Stimulated activated CD4-positive, alpha-beta T cell treated with anti-CD3 and anti-CD28 coated beads, TNF-alpha, amount 100 ng/mL, for 4 hours (primary cell): Measurements from ENCODE around the gene CACNA2D1.
"Not testable (repeated sequence)": the region's sequence is repeated elsewhere in the genome, so short reads cannot be mapped to it uniquely, and the experiment has no call there.

Experiments used
- DNase-seq, 3 experiments: peaks; one replicate each; pipeline ENCODE4 v3.0.0-alpha.2; 2020; ENCODE audit warnings: low read depth in 3 of 3

Gene CACNA2D1

GRCh38 chr7:82393076-82393839 lies 50.3 kb downstream of the CACNA2D1 start:
- DNase-seq, result no peak

GRCh38 chr7:82390936-82391335 lies 52.6 kb downstream of the CACNA2D1 start:
- no peak for DNase-seq

GRCh38 chr7:82389876-82390275 lies 53.7 kb downstream of the CACNA2D1 start:
- no peak for DNase-seq

GRCh38 chr7:82388138-82388537 lies 55.4 kb downstream of the CACNA2D1 start:
- DNase-seq, result no peak

DNA sequence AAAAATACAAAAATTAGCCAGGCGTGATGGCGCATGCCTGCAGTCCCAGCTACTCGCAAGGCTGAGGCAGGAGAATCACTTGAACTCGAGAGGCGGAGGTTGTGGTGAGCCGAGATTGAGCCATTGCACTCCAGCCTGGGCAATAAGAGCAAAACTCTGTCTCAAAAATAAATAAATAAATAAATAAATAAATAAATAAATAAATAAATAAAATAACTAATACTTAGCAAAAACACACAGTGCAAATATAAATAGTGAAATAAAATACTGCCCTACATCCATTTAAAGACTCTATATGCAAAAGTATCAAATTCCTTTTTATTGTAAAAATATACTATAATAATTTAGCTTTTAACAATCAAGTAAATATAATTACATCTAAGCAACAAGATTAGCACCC lies 57.0 kb downstream of the CACNA2D1 start:
- DNase-seq, result not testable (repeated sequence)

DNA sequence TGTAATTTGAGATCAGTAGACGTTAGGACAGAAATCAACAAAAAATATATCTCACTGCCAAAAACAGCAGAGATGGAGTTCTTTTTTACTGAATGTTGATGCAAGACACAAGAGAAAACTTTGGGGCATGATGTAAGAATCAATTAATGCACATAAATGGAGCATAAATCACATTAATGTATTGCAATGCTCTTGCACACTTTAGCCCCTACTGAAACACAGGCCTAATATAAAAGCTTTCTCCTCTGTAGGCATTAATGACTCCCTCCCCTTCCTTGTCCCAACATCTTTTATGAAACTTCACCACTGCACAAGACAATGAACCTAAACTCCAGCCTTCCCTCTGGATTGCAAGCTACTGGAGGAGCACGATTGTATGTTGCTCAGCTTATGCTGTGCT lies 58.8 kb downstream of the CACNA2D1 start:
- no peak for DNase-seq

DNA sequence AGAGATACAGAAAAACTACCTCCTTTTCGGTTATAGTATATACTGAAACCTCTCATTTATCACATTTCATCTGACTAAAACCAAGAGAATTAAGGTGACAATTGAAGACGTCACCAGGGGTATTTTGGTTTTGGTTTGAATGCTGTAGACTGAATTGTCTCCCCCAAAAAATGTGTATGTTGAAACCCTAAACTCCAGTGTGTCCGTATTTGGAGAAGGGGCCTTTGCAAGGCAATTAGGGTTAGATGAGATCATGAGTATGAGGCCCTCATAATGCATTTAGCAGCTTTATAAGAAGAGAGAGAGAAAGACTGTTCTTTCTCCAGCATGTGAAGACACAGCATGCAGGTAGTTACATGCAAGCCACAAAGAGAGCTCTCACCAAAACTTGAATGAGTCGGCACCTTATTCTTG lies 59.5 kb downstream of the CACNA2D1 start:
- no peak for DNase-seq

DNA sequence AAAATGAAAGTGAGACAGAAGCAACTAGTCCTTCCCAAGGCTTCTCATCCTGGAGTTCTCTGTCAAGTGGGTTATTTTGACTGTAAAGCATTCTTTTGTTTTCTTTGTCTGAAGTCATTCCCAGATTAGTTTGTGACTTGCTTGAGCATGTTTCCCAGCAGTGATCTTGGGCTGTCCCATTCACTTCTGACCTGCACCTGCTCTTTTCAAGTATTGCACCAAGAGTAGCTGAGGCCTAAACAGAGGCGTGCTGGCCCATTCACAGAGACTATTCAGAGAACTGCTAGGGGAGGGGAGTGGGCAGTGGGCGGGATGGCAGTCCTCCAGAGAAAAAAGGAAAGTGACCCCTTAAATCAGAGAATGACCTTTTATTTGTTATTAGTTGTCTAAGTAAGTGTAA lies 61.3 kb downstream of the CACNA2D1 start:
- no peak for DNase-seq

DNA sequence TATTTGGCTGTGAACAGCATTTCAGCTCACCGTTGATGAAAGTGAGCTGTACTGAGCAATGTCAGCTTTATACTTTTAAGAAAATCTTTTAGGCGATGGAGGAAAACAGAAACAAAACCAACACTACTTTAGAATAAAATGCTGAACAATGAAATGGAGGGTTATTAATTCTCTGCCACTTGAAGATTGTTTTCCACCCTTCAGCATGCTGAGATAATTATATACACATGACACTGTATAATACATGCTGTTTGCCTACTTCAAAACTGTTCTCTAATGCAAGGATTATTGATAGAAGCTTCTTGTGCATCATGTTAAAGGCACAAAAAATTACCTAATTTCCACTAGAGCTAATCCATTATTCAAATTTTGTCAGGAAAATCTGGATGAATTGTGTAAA lies 66.8 kb downstream of the CACNA2D1 start:
- no peak for DNase-seq

DNA sequence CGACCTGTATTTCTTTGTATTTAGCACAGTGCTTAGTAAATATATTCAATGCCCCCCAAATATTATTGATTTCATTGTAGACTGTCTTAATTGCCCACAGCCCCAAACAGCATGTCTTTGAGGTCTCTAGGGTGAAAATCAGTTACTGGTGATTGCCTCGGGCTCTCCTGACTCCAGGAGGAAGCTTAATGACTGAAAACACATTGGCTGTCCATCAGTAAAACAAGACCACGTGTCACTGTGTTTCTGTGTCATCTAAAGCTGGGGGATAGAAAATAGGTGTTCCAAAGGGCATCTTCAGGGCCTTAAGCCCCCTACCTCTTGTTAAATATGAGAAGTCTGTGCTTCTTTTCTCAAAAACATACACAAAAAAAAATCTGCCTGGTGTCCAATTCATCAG lies 67.9 kb downstream of the CACNA2D1 start:
- DNase-seq, result no peak

GRCh38 chr7:82375129-82375528 lies 68.4 kb downstream of the CACNA2D1 start:
- DNase-seq, result no peak

DNA sequence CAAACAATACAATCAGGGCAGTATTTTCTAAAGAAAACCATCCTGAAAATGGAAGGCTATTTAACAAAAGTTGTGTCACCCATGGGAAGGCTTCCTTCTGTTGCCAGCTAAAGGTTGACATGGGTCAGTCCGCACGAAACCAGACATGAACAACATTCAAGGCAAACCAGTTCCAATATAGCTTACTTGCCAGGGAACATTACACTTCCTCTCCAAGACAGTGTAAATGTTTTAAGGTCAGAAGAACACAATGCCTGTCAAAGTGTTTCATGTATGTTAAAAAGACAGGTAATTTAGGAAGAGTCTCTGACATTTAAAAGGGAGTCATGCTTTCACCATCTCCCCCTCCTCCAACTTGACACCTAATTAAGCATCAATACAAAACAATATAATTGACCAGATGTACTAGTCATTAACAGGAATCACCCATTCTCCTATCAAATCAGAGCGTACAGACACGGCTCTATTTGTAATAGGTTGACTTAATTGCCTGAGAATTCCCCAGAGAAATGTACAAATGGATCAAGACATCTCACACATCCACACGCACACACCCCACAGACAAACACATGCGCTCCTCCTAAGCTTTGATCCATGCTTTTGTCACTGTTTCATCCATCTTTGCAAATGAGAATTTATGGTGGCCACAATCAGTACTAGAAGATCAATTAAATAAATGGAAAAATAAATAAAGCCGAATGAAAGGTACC lies 69.5 kb downstream of the CACNA2D1 start:
- no peak for DNase-seq

GRCh38 chr7:82364671-82365070 lies 78.9 kb downstream of the CACNA2D1 start:
- DNase-seq, result no peak

- DNase-seq, result no peak
Measured at GRCh38 chr7:82364048-82364447, 79.5 kb downstream of the CACNA2D1 start.

DNA sequence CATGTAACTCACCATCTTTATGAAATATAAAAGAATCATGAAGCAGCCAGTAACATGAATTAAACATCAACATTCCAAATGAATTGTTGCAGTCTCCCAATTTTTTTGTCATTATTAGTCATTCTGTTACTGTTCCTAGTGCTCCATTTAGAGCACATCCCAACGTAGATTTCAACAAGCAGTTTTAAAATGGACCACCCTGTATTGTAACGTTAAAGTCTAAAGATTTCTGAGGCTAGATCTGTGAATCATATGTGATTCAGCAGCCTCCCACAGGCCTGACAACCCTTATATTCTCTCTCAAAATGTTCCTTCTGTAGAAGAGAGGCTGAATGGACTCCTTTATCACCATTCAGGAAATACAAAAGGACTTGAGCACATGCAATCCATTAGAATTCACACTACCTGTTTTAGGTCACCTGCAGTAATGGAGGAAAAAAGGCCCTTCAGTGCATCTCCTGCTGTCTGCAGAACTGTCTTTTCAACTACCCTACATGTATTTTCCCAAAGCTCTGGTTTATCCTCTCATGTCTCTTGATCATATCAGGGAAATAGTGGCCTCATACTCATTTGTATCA lies 81.4 kb downstream of the CACNA2D1 start:
- no peak for DNase-seq

DNA sequence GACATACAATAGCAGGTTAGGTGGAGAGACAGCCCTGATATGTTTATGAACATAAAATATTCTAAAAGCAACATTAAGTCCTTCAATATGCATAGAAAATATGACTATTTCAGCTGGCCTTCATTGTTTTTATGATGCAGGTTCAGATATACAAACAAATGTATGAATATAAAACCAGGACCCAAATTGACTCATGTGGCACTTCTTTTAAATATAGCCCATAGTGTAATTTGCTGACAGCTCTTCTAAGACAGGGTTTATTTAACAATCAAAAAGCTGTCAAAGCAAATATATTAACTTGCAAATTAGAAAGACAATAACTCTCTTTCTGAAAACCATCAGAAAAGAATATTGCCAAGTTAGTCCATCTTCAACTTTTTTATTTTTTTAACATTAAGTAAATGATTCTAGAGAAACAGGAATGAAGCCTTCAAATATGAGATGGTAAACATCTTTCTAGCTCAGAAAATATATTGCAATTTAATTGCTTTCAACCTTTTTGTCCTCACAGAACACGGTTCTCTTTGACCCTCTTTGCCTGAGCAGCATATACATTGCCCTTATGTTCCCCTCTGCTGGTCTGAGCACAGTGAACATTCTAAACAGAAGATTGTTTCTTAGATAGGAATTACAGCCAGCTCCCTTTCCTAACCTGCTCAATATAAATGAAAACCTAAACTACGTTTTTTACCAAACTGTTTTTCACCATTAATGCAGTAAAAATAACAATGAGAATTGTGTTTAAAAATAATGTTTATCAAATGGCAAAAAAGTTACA lies 82.8 kb downstream of the CACNA2D1 start:
- DNase-seq, result no peak

DNA sequence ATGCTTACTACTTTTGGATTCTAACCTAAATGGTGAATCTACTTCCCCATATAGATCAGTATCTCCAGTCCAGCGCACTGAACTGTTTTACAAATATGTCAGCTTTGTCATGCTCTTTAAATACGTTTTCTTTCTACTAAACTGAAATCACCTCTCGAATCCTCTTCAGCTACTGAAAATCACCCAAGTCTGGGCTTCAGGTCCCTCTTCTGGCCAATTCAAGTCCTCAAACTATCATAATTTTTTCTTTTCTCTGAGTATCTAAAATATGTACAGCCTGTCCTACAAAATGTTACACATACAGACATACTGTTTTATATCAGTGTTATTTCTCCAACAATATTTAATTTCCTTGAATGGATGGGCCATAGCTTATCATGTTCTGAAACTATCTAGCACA lies 84.2 kb downstream of the CACNA2D1 start:
- DNase-seq, result no peak

DNA sequence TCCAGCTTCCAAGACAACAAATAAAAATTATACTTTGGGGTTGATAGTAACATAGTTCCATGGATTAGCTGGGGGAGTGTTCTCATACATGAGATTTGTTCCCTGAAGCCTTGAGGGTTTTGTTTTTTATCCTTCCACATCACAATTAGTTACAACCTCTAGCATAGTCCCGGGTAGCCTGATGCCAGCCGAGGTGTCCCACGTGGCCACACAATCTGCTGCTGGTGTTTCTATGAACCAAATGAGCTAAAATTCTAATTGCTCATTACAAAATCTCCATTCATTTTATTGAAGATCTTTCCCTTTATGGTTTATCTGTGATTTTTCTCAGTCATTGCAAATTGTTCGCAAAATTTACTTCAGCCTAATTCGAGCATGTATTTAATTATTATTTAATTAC lies 84.7 kb downstream of the CACNA2D1 start:
- no peak for DNase-seq

GRCh38 chr7:82358009-82358578 lies 85.5 kb downstream of the CACNA2D1 start:
- DNase-seq, result no peak

- DNase-seq, result no peak
Measured at GRCh38 chr7:82348251-82348650, 95.3 kb downstream of the CACNA2D1 start.

GRCh38 chr7:82347808-82348207 lies 95.8 kb downstream of the CACNA2D1 start:
- no peak for DNase-seq

GRCh38 chr7:82345886-82346285 lies 97.7 kb downstream of the CACNA2D1 start:
- DNase-seq, result no peak
